GM18511 (cell line): ENCODE measurements around the gene COLEC11.
A peak's percentile ranks its signal among the peaks of the same experiment; 100 is the strongest.
"Not testable (repeated sequence)": the region's sequence is repeated elsewhere in the genome, so short reads cannot be mapped to it uniquely, and the experiment has no call there.

Experiments
- ATAC-seq: cut with Tn5 transposase; IDR thresholded peaks from one replicate; pipeline ENCODE4 v1.9.1; 2021; ENCODE audit warnings: mild to moderate bottlenecking, moderate library complexity; ENCODE audit not compliant: unreplicated experiment

The COLEC11 gene

DNA sequence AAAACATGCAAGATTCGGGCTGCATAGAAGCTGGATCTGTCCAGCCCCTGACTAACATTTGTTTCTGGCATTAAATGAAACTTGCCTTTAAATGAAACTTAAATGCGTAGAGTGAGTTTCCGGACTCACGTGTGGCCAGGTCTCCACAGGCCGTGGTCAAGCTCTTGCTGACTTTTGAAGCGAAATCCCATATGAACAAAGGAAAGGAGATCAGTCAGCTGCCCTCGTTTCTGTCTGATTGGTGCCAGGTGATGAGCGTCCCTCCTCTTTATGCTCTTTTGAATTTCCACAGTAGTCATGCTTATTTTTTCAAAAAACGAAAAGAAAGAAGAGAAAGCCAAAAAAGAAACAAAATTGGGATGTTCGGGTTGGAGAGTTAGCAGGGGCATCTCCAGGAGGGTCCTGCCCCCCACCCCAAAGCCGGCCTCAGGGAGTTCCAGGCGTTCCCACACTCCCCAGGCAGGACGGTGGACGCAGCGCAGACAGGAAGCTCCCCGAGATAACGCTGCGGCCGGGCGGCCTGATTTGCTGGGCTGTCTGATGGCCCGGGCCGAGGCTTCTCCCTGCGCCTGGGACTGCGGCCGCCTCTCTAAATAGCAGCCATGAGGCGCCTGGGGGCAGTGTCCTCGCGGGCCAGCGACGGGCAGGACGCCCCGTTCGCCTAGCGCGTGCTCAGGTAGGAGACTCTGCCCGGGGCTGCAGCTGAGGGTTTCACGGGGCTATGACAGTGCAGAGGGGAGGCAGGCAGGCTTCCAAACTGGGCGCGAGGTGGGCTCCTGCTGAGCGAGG is at the start of gene COLEC11:
Gene COLEC11, plus strand, starts transcription at position 620 of the 789 bp plus-strand sequence. CDS start 9,229 bp downstream, outside the sequence.
- no peak for ATAC-seq

DNA sequence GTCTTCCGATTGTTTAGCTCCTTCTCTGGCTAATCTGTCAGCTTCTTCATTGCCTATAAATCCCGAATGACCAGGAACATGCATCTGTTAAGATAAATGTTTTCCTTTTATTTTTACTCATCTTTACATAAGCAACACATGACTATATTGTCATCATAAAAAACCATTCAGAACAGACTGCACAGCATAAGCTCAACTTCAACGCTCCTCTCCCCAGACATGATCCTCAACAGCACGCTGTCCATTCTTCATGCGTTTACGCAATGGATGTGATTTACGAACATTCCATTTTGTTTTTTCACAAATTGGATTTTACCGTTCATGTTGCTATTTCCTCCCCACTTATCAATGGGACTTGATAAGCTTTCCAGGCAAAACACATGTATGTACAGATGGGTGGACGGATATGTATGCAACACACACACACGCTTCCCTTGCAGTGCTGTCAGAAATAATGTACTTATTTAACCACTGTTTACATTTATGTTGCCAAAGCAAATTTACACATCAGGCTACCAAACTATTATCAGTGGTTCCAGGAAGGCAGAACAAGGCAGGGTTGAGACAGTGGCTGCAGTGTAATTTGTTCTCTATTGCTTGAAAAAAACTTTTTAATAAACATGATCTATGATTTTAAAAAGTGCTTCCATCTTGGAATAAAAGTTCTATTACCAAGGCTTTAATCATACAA is 49.0 kb upstream of the COLEC11 start:
- ATAC-seq, result no peak

DNA sequence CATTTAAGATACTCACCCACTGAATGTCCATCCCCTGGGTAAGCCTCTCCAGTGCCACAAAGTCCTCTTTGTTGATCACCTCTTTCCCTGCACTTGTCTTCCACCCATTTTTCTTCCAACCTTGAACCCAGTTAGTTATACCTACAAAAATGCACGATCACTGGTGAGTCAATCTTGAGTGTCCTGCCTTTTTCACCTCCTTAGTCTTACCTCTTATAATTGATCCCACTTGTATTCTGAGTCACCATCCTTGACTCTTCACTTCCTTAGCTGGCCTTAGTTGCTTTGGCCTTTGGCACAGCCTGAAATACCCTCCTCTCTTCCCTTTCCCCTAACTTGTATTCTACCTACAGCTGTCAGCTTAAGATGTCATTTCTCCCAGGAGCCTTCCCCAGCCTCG is 47.0 kb upstream of the COLEC11 start:
- ATAC-seq, result no peak

DNA sequence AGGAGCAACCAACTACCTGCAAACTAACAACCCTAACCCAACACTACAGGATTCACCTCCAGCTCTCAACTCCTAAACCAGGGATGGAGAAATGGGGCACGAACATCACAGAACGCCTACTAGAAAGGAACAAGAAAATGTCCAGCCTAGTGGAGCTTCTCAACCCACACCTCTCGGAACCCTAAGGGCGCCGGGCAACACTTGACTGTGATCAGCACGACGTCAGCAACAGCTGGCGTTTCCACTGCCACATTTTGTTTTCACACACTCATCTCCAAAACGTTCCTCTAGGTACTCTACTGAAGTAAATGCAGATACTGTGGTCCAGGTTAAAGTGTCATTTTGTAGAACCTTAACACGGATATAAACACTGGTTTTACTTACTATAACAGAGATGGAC is 41.0 kb upstream of the COLEC11 start:
- no peak for ATAC-seq

DNA sequence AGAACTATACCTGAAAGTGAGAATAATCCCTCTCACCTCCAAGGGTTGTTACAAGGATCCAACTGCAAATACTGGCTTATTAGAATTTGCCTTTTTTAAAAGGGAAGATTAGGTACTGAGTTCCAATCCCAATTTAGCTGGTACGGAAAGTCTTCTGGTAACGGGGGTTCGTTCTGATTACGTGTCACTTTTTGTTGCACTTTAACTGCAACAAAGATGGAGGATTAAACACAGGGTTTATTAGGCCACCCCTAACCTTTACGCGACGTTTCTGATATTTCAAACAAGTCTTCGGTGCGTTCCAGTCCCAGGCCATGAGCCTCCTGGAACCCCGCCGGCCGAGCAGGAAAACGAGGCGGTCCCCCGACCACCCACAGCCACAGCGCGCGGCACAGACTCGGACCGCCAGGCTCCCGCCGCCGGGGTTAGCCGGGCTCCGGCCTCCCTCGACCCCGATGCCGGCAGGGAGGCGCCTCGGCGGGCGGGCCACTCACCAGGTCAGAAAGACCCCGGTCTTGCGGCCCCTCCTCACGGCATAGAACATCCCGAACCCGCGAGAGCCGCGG is 37.2 kb upstream of the COLEC11 start:
- ATAC-seq, result peak; percentile 34

DNA sequence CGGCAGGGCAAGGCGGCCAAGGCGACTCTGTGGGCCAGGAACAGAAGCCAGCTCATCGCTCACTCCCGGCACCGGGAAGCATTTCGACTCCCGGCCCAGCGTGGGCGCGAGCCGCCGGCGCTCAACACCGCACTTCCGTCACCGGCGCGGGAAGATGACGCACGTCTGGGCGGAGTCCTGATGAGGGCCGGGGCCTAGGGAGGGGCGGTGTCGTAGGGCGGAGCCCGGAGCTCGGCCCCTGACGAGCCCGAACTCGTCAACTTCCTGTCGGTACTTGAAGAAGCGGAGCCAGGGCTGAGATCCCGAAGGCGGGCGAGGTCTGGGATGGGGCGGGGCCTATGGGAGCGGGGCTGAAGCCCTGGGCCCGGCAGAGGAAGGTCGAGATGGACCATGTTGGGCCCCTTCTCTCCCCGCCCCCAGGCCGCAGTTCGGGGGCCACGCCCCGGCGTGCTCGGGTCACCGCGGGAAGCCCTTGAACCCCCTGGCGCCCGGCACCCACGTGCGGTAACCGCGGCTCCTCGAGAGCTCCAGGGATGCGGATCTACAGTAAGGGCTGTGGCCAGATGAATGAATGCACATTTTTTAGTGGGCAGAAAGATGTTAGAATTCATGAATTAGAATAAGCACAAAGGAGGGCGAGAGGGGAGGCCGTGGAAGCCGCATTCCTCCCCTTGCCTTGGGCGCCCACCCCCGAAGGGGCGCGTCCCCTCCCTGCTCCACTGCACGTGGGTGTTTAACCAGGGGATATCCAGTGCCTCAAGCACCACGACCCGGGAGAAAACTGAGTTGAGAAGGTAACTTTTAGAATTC is 36.5 kb upstream of the COLEC11 start, which contains the start of gene RNASEH1:
Gene RNASEH1, minus strand, starts transcription at position 129 of the 810 bp plus-strand sequence. Its CDS starts 73 bp downstream, at position 56.
- peak; percentile 97 for ATAC-seq

DNA sequence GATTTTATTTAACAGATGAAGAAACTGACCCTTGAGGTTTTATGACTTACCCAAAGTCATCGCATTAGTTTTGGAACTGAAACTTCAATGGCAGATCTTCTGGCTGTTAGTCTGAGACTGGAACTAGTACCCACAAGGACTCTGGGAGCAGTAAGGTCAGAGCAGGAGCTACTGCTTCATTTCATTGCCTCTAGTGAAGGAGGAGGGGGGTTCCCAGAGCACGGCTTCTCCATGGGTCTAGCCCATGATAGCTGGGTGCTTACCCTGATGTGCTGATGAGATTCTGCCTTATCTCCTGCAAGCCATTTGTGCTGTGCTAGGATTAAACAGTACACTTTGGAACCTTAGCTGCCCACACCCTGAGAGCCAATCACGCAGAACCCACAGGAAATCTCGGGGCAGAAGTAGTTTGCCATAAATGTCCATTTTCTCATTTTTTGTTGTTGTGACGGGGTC is 31.4 kb upstream of the COLEC11 start:
- peak; percentile 61 for ATAC-seq

DNA sequence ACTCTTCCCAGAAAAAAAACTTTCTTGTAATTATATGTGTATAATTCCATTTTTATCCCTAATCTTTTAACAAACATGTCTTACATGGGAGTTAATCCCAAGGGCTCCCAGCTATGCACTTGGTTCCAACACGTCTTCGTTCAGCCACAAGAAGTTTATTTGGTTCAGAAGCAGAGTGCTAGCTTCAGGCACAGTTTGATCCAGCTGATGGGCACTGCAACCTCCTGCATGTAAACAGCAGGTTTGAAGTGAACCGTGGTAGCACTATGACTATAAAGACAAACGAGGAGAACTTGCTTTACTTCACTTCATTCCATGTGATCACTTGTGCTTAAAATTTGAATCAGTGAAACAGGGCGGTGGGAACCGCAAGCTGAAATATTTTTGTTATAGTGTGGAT is 29.8 kb upstream of the COLEC11 start:
- no peak for ATAC-seq

DNA sequence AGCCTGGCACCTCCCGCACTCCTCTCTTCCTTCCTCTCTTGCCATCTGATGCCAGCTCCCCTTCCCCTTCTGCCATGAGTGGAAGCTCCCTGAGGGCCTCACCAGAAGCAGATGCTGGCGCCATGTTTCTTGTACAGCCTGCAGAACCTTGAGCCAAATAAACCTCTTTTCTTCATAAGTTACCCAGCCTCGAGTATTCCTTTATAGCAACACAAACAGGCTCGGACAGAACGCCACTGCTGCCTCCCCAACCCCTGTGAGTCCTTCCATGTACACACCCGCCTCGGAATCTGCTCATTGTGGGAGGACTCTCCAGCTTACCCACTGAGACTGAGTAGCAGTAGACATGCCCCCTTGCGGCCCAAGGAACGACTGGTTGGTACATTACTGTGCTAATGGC is 28.1 kb upstream of the COLEC11 start:
- ATAC-seq, result no peak

DNA sequence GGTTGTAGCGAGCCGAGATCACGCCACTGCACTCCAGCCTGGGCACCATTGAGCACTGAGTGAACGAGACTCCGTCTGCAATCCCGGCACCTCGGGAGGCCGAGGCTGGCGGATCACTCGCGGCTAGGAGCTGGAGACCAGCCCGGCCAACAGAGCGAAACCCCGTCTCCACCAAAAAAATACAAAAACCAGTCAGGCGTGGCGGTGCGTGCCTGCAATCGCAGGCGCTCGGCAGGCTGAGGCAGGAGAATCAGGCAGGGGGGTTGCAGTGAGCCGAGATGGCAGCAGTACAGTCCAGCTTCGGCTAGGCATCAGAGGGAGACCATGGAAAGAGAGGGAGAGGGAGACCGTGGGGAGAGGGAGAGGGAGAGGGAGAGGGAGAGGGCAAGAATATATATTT is 25.3 kb upstream of the COLEC11 start:
- ATAC-seq, result not testable (repeated sequence)

DNA sequence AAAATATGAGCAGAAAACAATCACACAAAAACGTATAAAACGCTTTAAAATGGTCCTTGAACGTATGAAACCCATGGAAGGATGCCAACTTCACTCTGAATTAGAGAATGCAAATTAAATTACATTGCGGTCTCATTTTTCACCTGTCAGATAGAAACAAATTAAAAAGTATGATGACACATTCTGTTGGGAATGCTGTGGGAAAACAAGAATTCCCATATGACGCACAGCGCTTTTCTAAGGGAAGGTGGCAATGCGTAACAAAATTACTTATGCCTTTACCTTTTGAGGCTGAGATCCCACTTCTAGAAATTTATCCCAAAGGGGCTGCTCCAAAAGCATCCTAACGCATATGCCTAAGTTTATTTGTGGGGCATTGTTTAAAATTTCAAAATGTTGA is 23.6 kb upstream of the COLEC11 start:
- no peak for ATAC-seq

DNA sequence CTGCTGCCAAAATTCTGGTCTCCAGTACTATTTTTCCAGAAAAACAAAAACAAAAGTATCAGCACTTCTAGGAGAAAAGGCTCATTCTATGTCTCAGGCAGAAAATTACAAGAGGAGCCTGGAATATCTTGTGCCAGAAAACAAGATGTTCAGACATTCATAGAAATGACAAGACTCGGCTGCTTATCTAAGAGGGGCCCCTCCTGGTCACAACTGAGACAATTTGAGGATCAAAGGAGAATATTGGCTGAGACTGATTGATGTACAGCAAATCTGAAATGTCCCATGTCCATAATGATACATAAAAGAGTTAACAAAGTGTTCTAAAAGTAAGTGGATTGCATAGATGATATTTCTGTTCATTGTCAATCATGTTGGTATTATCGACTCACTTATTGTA is 22.3 kb upstream of the COLEC11 start:
- no peak for ATAC-seq

DNA sequence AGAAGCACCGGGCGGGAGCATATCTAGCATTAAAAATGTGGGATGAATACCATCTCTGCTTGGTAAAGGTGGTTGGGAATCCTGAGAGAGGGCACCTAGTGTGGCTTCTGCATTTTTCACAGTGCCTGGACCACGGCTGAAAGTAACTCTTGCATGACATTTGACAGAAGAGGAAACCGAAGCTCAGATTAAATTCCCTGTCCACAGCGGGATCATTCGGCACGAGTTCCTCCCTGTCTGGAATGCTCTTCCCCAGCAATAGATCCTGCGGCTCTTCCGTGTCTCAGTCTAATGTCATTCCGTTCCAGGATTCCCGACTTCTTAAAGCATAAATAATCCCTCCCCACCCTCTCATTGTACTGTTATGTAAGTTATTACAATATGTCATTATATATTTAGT is 20.8 kb upstream of the COLEC11 start:
- ATAC-seq, result no peak

DNA sequence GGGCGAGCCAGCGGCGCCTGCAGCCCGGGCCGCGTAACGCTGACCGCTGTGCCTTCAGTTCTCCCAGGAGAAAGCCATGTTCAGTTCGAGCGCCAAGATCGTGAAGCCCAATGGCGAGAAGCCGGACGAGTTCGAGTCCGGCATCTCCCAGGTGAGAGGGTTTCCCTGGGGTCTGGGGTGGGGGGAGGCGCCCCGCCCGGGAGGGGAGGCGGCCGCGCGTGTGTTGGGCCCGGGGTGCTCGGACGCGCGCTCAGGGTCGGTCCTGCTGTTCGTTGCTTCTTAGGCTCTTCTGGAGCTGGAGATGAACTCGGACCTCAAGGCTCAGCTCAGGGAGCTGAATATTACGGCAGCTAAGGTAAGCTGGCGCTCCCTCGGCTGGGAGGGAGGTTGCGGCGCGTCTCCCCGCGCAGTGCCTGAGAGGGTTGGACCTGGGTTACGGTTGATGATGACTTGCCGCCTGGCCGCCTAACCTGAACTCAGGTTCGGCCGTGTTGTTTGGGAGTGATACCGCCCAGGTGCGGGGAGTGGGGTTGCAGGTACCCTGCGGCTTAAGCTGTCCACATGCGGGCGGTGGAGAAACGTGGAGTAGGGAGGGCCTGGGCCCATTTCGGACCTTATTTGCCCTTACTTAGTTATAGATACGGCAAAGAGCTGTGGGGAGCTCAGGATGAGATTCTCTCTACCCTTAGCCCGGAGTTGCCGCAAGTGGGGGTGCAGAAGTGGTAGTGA is 19.2 kb upstream of the COLEC11 start:
- peak; percentile 37 for ATAC-seq

DNA sequence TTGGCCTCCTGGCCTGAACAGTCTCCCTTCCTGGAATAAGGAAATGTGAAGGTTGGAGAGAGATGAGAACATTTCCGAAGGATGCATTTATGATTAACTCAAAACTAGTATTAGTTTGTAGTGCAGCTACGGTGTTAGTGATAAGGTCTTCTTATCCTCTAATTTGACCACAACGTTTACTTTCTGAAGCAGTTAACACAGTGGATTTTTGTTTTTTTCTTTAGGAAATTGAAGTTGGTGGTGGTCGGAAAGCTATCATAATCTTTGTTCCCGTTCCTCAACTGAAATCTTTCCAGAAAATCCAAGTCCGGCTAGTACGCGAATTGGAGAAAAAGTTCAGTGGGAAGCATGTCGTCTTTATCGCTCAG is 18.7 kb upstream of the COLEC11 start:
- not testable (repeated sequence) for ATAC-seq

DNA sequence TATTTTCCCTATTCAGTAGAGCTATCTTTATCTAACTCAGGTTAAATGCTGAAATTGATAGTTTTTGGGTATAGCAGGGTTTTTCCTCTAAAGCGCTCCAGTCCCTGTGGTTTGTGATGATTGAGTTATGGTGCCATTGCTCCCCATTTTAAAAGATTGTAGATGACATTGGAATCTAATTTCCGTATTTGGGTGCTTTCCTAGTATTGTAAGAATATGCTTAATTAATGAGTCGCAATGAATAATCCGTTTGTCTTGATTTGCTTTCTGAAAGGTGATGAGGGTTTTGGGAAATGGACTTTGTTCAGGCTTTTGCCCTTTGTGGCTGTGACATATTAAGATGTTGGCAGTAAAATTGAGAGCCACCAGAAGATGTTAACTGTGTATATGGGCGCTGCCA is 15.9 kb upstream of the COLEC11 start:
- ATAC-seq, result no peak

DNA sequence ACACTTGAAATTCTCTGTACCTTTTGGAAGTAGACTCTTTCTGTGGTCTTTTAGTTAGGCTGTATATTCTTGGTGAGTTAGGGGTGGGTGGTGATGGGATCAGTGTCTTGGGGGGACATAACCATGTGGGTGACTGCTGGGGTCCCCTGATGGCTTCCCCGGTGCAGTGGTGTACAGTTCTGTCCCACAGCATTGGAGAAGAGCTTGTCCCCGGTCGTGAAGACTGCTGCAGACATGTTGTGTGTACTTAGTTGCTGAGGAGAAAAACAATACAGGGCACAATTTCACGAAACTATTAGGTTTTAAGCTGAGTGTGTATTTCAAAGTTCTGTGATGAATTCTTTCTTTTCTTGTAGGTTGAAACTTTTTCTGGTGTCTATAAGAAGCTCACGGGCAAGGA is 14.5 kb upstream of the COLEC11 start:
- ATAC-seq, result no peak

DNA sequence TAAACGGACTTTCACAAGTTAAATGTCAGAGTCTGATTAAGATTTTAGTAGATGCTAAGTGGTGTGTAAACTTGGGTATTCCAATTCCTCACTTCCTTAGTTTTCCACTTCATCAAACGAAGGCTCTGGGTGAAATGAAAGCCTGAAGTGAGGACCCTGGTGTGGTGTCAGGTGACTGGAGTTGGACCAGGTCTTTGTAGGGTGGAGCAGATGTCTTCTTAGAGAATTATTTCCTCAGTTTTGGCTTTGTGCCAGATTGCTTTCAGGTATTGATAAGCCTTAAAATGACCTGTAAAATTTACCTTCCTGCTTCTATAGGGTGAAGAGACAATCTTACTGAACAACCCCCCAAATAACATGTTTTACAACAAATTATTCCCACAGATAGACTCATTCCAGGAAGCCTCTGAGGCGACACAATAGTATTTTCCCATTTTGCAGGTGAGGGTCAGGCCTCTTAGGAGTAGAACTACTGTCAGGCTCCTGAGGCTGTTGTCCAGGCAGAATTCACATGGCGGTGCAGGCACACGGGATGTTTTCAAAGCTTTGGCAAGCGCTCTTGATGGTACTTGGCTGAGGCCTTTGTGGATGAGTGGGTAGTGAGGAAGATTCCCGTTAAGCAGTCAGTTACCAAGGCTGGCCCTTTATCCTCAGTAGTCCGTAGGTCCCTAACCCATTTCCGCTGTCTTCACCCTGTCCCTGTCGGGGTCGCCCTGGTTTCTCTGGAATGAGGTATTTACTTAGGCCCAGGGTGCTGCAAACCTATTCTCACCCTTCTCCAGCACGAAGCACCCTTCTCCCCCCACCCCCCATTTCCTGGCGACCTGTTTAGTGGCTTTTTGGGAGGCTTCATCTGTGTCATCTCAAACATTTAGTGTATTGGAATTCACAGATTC is 13.3 kb upstream of the COLEC11 start:
- ATAC-seq, result no peak

DNA sequence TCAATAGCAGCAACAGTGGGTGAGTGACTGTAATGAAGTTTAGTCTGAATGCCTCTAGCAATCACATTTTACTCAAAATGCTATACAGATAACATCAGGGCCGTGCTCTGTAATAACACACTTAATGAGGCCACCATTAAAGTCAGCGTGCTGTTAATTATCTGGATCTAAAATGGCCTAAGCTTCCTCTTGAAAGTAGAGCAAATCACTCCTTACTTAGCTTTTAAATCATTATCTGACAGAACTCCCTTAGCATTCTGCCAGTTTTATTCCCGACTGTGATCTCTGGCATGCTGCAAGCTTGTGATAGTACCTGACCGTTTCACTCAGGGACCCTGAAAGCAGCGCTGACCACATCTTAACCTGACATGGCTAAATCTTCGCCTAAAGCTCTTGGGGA is 10.8 kb upstream of the COLEC11 start:
- ATAC-seq, result no peak
